Vagina (tissue), 2 donors: ENCODE data around the gene SMIM35.

Experiments used
- CTCF ChIP-seq, 3 experiments: fragments of 450-650 bp in 2 of 3; fragments of 200-600 bp in 1 of 3; sonication (generic) in 1 of 3; IDR thresholded peaks; one replicate each; pipeline ENCODE4 v1.5.1; 2017 to 2019; ENCODE audit warnings: antibody characterized with exemption in 3 of 3, mild to moderate bottlenecking in 2 of 3, moderate library complexity in 2 of 3
- POLR2A ChIP-seq, 2 donors: fragments of 450-650 bp; IDR thresholded peaks; one replicate each; pipeline ENCODE4 v1.6.1; 2017; ENCODE audit warnings: antibody characterized with exemption in 2 of 2, mild to moderate bottlenecking in 2 of 2, moderate library complexity in 2 of 2
- POLR2AphosphoS5 ChIP-seq, 2 donors: sonication (generic); formaldehyde crosslinking; IDR thresholded peaks; one replicate each; pipeline ENCODE4 v1.9.0; 2017; ENCODE audit warnings: antibody characterized with exemption in 2 of 2, mild to moderate bottlenecking in 2 of 2, low read depth in 1 of 2; ENCODE audit not compliant: insufficient read depth in 1 of 2

GRCh38 chr11:118000850-118001228 lies 85.9 kb downstream of the SMIM35 start:
- TF ChIP-seq CTCF (IDR thresholded peaks at IDR 0.05) (no peak), POLR2A (IDR thresholded peaks at IDR 0.05) (no peak), POLR2AphosphoS5 (IDR thresholded peaks at IDR 0.05; ENCODE audit: insufficient read depth in 1 of 2, low read depth in 1 of 2) (no peak)
